Measurements from ENCODE around the gene PRR33. TPM values are rescaled to one million over a fixed set of nuclear protein-coding genes. Genes with fewer than 3 reads are reported as not detected.

PRR33 gene
- polyA plus RNA-seq, 2 of the 4 experiments (the other 2 are of a cell fraction): not detected

DNA sequence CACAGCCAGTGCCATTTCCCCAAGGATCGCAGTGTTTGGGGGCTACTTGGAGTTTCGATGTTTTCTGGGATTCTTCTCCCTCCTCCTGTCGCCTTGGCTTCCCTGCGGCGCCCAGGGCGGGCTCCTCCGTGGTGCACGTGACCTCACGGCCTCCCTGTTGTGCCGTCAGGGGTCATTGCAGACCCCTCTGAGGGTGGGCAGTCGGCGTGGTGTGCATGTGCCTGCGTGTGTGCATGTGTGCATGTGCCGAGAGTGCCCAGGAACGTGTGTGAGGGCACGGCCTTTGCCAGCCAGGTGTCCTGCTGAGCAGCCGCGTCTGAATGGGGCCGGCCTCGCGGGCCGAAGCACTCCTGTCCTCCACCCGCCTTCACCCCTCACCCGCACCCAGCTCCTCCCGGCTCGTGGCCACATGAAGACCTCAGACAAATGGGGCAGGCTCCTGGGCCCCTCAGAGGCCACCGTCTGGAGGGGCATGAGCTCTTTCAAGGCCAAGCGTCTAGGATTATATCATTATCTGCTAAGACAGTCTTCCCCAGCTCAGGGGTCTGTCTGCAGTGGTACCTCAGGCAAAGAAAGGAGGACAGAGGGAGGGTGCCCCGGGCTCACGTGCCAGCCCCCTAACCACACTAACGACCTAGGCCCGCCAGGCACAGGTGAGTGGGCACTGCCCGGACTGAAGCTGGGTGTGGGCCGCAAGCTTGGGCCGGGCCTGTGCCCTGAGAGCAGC, 46.1 kb upstream of the PRR33 start:
- POLR2A ChIA-PET: no interaction called here
- TF ChIP-seq HDAC2 (IDR thresholded peaks at IDR 0.05): no peak
- TF ChIP-seq, protein P1, sequence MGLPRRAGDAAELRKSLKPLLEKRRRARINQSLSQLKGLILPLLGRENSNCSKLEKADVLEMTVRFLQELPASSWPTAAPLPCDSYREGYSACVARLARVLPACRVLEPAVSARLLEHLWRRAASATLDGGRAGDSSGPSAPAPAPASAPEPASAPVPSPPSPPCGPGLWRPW (IDR thresholded peaks at IDR 0.05): no peak
- no peak for TF ChIP-seq MYC (IDR thresholded peaks at IDR 0.05; ENCODE audit: borderline replicate concordance, low read length)
- no peak for TF ChIP-seq TFCP2L1 (CRISPR knock-in tag; IDR thresholded peaks at IDR 0.05)
- no peak for TF ChIP-seq ESRRA (IDR thresholded peaks at IDR 0.05; ENCODE audit: borderline replicate concordance, low read length)
- no peak for TF ChIP-seq RCOR1 (IDR thresholded peaks at IDR 0.05; ENCODE audit: low read depth, low read length)
- TF ChIP-seq ZSCAN20 (CRISPR knock-in tag; IDR thresholded peaks at IDR 0.05): no peak
- H3K4me3 ChIP-seq: no peak overlapping the region
- CTCF ChIA-PET: interaction anchor here (0.7 to 1.3 kb wide), 4 partner anchors 21 to 285 kb away, joined by 3 to 4 read pairs (median 4); no protein-coding TSS in a partner anchor
- H3K27ac ChIP-seq: no peak overlapping the region
- 67% methylated on average over 33 of the region's 35 CpGs for WGBS (ENCODE audit: missing lambda C conversion rate)
- DNase-seq (ENCODE audit: low read depth in 1 of 2, low spot score in 1 of 2) (no peak), FAIRE-seq (no peak), ATAC-seq (no peak)
- no peak overlapping the region for H3K4me2 ChIP-seq
- H3K4me1 ChIP-seq: no peaks in the 10 kb centered on the region
- no peaks in the 10 kb centered on the region for H3K9me3 ChIP-seq

DNA sequence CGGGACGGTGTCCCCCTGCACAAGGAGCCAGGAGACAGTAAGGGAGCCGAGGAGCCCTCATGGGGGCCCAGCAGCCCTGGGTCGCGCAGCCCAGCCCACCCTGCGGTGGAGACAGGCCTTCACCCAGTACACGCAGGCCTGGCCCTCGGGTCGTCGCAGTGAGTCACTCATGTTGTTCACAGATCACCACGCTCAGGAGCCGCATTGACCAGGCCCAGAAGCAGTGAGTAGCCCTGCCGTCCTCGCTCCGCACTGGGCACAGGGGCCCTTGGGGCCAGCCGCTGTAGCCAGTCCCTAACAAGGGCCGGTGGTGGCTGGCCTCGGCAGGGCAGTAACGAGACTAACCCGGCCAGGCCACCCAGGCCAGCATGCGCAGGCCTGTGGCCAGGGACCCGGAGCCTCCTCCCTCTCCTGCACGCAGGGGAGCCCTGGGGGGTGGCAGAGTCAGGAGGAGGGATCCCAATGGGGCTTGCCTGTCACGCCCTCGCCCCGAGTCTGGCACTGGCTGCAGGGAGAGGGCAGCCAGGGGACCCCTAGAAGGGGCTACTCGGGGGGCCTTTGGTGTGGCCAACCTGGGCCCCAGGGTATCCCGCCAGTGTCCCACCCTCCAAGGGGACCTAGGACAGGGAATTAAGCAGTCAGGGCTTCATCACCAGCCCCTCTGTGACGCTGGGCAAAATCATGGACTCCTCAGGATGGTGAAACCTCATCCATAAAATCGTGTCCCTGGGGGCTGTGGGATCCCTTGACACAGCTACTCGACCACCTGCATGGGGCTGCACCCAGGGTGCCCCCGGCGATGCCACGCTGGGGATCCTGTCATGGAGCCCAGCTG, 45.3 kb upstream of the PRR33 start:
- DNase-seq (ENCODE audit: low read depth in 1 of 2, low spot score in 1 of 2) (no peak), ATAC-seq (peak; percentile 29 to 40; a peak in 3 of 6 replicates), FAIRE-seq (no peak)
- no peaks in the 10 kb centered on the region for H3K9me3 ChIP-seq
- H3K27ac ChIP-seq: no peak overlapping the region
- H3K4me1 ChIP-seq: no peaks in the 10 kb centered on the region
- TF ChIP-seq CBX2 (IDR thresholded peaks at IDR 0.05; ENCODE audit: borderline replicate concordance, low read depth) (no peak), RAD21 (conservative IDR thresholded peaks at IDR 0.05 in 1 of 2, IDR thresholded peaks at IDR 0.05 in 1 of 2) (no peak), KDM5A (IDR thresholded peaks at IDR 0.05) (no peak), JUN (IDR thresholded peaks at IDR 0.05) (no peak), HEYL (CRISPR knock-in tag; IDR thresholded peaks at IDR 0.05) (no peak), SMC3 (IDR thresholded peaks at IDR 0.05) (no peak), FOSL2 (IDR thresholded peaks at IDR 0.05) (no peak), FOSL2 (CRISPR knock-in tag; IDR thresholded peaks at IDR 0.05) (no peak)
- TF ChIP-seq, protein P2, sequence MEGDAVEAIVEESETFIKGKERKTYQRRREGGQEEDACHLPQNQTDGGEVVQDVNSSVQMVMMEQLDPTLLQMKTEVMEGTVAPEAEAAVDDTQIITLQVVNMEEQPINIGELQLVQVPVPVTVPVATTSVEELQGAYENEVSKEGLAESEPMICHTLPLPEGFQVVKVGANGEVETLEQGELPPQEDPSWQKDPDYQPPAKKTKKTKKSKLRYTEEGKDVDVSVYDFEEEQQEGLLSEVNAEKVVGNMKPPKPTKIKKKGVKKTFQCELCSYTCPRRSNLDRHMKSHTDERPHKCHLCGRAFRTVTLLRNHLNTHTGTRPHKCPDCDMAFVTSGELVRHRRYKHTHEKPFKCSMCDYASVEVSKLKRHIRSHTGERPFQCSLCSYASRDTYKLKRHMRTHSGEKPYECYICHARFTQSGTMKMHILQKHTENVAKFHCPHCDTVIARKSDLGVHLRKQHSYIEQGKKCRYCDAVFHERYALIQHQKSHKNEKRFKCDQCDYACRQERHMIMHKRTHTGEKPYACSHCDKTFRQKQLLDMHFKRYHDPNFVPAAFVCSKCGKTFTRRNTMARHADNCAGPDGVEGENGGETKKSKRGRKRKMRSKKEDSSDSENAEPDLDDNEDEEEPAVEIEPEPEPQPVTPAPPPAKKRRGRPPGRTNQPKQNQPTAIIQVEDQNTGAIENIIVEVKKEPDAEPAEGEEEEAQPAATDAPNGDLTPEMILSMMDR (IDR thresholded peaks at IDR 0.05): no peak
- no peak overlapping the region for H3K4me3 ChIP-seq
- H3K4me2 ChIP-seq: no peak overlapping the region
- ChIA-PET CTCF (interaction anchor here (0.7 to 1.6 kb wide), 4 partner anchors 55 to 284 kb away, joined by 3 to 11 read pairs (median 4); no protein-coding TSS in a partner anchor), POLR2A (no interaction called here)
- WGBS (ENCODE audit: missing lambda C conversion rate): 72% methylated on average over 15 of the region's 34 CpGs

DNA sequence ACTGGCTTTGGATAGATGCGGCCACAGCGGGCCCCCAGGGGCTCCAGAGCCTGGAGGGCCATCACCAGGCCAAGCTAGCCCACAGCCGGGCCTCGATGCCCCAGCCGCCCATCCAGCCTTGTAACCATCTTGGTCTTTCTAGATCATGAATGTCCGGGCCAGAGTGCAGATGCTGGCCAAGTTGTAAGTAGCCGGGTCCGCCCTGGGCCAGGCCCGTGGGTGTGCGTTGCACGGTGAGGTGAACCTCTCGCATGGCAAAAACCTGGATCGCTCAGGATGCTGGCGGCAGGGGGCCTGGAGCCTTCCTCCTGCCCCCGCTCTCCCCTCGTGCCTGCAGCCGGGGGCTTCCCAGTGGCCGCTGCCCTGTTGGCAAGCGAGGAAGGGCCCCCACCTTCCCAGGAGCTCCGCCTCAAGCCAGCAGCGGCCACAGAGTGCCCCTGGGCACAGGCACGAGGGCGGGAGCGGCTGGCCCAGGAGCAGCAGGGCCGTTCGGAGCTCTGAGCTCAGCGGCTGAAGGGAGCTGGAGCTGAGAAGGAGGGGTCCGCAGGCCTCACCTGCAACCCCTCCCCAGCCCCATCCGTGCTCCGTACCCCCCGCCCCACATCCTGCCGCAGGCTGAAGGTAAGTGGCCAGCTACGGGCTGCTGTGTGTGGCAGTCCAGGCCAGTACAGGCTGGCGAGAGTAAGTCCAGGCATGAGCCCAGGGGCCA, 44.5 kb upstream of the PRR33 start:
- Histone ChIP-seq H3K4me2 (no peak overlapping the region), H3K4me3 (no peak overlapping the region), H3K9me3 (no peaks in the 10 kb centered on the region), H3K27ac (no peak overlapping the region), H3K4me1 (no peaks in the 10 kb centered on the region)
- FAIRE-seq: no peak
- ChIA-PET POLR2A (no interaction called here), CTCF (interaction anchor here (0.9 to 2.3 kb wide), 9 partner anchors 12 to 284 kb away, joined by 3 to 11 read pairs (median 3); no protein-coding TSS in a partner anchor)
- TF ChIP-seq FOSL2 (IDR thresholded peaks at IDR 0.05) (no peak), FOSL2 (CRISPR knock-in tag; IDR thresholded peaks at IDR 0.05) (no peak), POLR2AphosphoS2 (conservative IDR thresholded peaks at IDR 0.05; ENCODE audit: low read length) (no peak), JUNB (IDR thresholded peaks at IDR 0.05) (no peak)
- TF ChIP-seq, protein P1 (IDR thresholded peaks at IDR 0.05): no peak
- peak in 1 of 2 experiments; percentile 11; a peak in 3 of 6 replicates for ATAC-seq
- 68% methylated on average over 13 of the region's 34 CpGs for WGBS (ENCODE audit: missing lambda C conversion rate)
- DNase-seq (ENCODE audit: low read depth in 1 of 2, low spot score in 1 of 2): no peak

Data from A549 (cell line).